Glomerular endothelial cell (primary cell): Measurements from ENCODE around the gene MAS1L. TPM values are rescaled to one million over a fixed set of nuclear protein-coding genes. Genes with fewer than 3 reads are reported as not detected.
"Not testable (repeated sequence)": the region's sequence is repeated elsewhere in the genome, so short reads cannot be mapped to it uniquely, and the experiment has no call there.

Experiments
- DNase-seq: peaks from one replicate; pipeline ENCODE4 v3.0.0-alpha.2; 2011; ENCODE audit warnings: low read depth, low spot score; ENCODE audit errors: extremely low read depth
- total RNA-seq: library from RNA; depleted of rRNA; stranded (reverse); fragments of >200 nt; gene quantifications from 2 replicates; pipeline ENCODE4 v1.2.3, GENCODE V29; 2015

MAS1L gene
- total RNA-seq, 1 donor from 2014 or later: not detected

DNA sequence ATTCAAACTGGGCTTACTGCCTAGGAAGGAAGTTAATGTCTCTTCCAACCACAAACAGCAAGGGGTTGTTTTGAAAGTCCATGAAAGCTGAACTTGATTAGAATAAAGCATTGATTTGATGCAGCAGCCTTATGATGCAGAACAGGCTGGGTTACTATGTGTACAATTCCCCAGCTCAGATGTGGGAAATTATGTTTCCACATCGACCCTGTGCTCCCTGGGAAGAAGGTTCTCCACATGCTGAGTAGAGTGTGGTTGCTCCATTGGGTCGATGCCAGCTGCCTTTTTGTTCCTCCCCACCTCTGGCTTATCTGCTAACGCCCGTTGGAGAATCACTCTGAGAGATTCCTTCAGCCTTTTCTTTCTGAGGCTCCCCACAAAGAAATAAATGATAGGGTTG is 1.2 kb downstream of the MAS1L start:
- no peak for DNase-seq

GRCh38 chr6:29483735-29484134 is 4.0 kb downstream of the MAS1L start:
- DNase-seq: no peak

GRCh38 chr6:29483186-29483585 is 4.6 kb downstream of the MAS1L start:
- DNase-seq: no peak

GRCh38 chr6:29479560-29479959 is 8.2 kb downstream of the MAS1L start:
- DNase-seq: no peak

DNA sequence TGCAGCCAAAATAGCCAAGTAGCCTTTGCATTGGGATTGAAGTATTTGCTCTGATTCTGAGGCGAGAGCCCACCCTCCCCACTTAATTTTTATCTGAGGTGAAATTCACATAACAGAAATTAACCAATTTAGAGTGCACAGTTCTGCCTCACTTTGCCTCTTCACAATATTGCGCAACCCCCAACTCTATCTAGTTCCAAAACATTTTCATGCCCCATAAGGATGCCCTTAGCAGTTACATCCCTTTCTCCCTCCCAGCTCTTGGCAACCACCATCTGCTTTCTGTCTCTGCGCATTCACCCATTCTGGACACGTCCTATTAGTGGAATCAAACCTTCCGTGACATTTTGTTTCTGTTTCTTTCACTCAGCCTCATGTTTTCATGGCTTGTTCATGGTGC is 9.0 kb downstream of the MAS1L start:
- DNase-seq: no peak

- no peak for DNase-seq
Measured at GRCh38 chr6:29477923-29478450, 9.8 kb downstream of the MAS1L start.

- no peak for DNase-seq
Measured at GRCh38 chr6:29474996-29475395, 12.8 kb downstream of the MAS1L start.

GRCh38 chr6:29466241-29466640 is 21.5 kb downstream of the MAS1L start:
- DNase-seq: no peak

GRCh38 chr6:29465801-29466200 is 22.0 kb downstream of the MAS1L start:
- DNase-seq: no peak

DNA sequence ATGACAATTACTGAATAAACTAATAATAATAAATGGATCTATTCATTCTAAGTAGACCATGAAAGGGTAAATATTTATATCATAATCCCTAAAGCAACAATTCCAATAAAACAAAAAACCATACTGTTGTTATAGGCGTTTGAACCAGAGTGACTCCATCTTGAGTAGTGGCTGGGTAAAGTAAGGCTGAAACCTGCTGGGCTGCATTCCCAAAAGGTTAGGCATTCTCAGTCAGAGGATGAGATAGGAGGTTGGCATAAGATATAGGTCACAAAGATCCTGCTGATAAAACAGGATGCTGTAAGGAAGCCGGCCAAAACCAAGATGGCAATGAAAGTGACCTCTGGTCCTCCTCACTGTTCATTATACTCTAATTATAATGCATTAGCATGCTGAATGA is 22.5 kb downstream of the MAS1L start:
- no peak for DNase-seq

- no peak for DNase-seq
Measured at GRCh38 chr6:29462022-29462421, 25.7 kb downstream of the MAS1L start.

- no peak for DNase-seq
Measured at GRCh38 chr6:29461021-29461814, 26.5 kb downstream of the MAS1L start.

DNA sequence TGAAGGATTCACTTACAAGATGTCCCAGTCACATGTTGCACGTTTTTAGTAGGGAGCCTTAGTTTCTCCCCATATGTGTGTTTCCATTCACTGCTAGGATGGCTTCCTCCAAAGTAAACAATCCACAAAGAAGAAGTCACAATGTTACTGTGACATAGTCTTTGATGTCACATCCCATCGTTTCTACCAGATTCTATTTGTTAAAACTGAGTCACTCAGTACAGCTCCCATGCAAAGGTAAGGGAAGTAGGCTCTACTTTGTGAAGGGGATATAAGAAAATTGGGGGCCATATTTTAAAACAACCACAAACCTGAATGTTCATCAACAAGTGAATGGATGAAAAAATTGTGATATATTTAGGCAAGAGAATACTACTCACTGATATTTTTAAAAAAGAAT is 30.8 kb downstream of the MAS1L start, which contains the start of the genes OR11A1 and OR2H1:
Gene OR11A1, minus strand, starts transcription at position 101 of the 400 bp plus-strand sequence. CDS start 29,430 bp downstream, outside the sequence.
Gene OR2H1, plus strand, starts transcription at position 185 of the 400 bp plus-strand sequence. CDS start 4,615 bp downstream, outside the sequence.
- DNase-seq: no peak

DNA sequence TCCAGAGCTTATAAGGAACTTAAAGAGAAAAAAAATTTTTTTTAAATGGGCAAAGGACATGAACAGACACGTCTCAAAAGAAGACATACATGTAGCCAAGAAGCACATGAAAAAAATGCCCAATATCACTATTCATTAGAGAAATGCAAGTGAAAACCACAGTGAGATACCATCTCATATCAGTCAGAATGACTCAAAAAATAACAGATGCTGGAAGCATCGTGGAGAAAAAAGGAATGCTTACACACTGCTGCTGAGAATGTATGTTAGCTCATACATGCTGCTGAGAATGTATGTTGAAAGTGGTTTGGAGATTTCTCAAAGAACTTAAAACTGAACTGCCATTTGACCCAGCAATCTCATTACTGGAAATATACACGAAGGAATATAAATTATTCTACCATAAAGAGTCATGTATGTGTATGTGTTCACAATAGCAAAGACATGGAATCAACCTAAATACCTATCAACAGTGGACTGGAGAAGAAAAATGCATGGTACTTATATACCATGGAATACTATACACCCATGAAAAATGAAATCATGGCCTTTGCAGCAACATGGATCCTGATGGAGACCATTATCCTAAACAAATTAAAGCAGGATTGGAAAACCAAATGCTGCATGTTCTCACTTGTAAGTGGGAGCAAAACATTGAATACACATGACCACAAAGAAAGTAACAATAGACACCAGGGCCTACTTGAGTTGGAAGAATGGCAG is 36.1 kb downstream of the MAS1L start:
- no peak for DNase-seq

- DNase-seq: no peak
Measured at GRCh38 chr6:29447670-29448069, 40.1 kb downstream of the MAS1L start.

GRCh38 chr6:29444031-29444430 is 43.7 kb downstream of the MAS1L start:
- not testable (repeated sequence) for DNase-seq

DNA sequence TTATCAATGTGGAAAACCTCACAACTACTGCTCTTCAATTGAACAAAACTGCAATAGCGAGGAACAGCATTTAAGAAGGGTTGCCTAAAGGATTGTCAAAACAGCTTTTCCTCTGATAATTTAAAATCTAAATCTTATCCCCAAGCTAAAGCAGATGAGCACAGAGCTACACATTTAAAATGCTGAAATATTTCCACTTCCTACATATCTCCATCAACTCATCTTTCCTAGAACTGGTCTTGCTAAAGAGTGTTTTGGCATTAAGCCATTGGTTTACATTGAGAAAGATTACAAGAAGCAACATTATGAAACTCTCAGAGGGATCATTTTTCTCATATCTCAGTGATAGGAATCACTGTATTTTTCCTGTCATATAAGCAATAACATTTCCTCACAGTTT is 45.0 kb downstream of the MAS1L start:
- DNase-seq: no peak

DNA sequence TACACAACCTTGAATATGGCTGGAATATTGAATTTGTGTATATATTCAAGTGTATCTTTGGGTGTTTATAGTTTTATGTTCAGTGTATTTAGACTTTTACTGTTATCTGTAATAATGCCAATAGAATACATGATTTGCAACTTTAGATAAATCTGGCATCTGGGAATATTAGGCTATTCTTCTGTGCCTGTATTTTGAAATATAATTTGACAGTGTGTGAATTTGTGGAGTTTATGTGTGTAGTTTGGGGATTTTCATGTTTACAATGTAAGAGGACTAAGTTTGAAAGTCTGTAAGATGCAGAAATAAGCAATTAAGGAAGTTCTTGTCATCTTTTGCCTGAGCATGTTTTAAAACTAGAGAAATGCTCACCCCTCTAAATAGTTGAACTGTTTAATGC is 48.8 kb downstream of the MAS1L start, which contains the start of gene OR10C1:
Gene OR10C1, plus strand, starts transcription at position 301 of the 400 bp plus-strand sequence. CDS start 710 bp downstream, outside the sequence.
- no peak for DNase-seq

GRCh38 chr6:29436730-29437129 is 51.0 kb downstream of the MAS1L start:
- DNase-seq: not testable (repeated sequence)
